ENCODE results near the gene HCN2.

HCN2 gene

DNA sequence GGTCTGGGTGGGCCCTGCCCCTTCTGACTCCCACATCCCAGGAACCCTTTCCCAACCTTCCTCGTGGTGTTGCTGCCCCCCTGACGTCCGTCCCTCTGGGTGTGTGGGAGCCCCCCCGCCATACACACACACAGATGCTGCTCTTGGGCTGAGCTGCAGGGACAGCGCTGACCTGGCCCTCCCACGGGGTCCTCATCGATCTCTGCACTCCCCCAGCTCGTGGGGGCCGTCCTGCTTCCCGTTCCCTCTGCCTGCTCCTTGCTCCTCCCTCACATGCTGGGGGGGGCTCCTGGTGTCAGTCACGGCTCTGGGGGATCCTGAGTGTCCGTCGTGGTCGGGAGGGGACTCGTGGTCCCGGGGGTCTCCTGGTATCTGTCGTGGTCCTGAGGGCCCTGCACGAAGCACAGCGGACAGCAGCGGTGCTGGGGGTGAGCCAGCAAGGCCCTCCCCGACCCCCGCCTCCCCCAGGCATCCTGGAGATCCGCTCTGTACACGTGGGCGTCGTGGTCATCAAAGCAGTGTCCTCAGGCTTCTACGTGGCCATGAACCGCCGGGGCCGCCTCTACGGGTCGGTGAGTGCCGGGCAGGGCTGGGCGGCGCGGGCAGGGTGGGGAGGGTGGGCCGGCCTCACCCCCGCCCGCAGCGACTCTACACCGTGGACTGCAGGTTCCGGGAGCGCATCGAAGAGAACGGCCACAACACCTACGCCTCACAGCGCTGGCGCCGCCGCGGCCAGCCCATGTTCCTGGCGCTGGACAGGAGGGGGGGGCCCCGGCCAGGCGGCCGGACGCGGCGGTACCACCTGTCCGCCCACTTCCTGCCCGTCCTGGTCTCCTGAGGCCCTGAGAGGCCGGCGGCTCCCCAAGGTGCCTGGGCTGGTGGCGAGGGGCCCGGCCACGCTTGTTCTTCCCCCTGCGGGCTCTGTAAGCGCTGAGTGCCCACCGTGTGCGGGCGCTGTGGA lies 53.4 kb downstream of the HCN2 start:
- no peak for DNase-seq

DNA sequence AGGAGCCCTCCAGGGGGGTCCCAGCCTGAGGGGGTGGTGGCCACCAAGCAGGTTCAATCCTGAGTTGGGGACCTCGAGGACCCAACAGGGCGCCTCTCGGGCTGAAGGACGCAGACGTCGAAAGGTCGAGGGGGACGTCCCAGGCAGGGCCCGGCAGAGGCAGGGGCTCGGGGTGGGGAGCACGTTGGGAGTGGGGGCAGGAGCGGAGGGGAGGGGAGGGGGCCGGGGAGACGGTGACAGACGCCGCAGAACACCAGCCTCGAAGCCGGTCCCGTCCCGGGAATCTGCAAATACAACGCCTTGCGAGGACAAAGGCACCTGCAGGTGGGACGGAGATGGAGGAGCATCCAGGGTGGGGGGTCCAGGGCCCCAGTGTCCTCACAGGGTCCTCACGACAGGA lies 54.1 kb downstream of the HCN2 start:
- DNase-seq, result no peak

- no peak for DNase-seq
Measured at GRCh38 chr19:644363-644762, 54.7 kb downstream of the HCN2 start.

DNA sequence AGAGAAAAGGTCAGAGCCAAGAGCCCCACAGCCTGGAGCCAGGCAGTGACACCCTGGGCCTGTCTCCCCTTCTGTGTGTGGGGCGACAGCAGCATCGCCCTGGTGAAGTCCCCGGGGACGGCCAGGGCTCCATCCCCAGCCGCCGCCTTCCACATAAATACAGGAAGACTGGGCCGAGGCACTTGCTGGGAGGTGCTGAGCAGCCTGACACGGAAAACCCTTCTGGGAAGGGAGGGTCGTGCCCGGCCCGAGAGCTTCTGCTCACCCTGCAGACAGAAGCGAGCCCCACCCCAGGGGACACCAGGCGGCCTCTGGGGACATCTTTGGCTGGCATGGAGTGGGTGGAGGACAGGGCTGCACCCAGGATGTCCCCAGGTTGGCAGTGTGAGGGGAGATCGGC lies 55.1 kb downstream of the HCN2 start:
- DNase-seq, result no peak

DNA sequence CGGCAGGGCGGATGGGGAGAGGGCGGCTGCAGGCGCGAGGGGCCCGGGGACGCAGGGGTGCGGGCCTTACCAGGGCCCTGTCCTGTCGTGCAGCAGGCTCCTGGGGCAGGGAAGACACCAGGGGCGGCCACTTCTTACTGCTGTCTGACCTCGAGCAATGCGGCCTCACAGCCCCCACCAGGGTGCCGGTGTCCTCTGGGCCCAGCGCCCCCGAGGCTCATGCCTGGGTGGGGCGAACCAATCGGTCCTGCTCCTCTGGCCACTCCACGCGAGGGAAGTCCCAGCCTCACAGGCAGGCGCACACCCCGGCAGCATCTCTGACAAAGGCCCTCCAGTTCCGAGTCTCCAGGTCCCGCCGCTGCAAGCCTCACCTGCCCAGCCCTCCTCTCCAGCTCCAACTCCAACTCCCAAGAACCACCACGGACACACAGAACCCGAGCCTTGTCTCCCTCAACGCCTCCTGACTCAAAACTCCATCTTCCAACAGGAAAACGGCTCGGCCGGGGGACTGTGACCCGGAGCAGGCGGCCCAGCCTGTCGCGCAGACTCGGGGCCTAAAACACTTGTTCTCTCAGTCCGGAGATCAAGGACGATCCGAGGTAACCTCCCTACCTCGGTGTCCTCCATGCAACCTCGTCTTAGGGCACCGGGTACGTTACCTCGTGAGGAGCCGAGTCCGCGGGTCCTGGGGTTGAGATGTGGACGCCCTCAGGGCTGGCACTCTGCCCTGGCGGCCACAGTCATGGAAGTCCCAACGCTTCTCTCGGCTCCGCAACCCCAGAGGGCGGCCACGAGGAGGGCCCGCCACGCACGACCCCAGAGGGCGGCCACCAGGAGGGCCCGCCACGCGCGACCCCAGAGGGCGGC lies 56.5 kb downstream of the HCN2 start:
- no peak for DNase-seq

DNA sequence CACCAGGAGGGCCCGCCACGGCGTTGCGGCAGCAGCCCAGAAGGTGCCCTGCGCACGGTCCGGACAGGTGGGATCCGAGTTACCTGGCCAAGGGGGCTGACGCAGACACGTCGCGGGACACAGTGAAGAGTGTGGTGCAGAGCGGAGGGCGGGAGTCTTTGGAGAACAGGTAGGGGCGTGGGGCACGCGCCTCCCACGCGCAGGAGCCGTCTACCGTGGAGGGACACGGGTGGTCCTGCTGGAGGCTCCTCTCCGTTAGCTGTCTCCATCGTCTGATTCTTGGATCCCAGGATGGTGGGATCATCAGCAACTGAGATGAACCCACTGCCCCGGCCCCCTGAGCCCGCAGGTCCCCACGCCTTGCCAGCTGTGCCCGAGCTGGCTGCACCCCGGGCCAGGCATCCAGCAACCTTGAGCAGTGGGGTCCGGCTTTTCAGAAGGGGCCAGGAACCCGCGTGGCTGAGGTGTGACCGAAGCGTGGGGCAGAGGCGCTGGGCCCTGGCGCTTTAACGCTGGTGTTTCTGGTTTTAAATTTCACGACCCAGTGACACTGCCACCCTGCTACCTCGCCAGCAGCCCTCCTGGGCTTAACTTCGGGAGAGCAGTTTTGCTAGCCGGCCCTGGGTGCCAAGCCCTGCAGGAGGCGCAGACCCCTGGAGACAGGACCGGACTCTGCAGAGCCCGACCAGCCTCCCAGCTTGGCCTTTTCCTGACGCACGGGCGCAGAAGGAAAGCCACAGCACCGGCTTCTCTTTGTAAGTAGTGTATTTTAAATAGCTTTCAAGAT lies 57.3 kb downstream of the HCN2 start:
- no peak for DNase-seq

GRCh38 chr19:647566-648284 lies 58.0 kb downstream of the HCN2 start:
- no peak for DNase-seq

DNA sequence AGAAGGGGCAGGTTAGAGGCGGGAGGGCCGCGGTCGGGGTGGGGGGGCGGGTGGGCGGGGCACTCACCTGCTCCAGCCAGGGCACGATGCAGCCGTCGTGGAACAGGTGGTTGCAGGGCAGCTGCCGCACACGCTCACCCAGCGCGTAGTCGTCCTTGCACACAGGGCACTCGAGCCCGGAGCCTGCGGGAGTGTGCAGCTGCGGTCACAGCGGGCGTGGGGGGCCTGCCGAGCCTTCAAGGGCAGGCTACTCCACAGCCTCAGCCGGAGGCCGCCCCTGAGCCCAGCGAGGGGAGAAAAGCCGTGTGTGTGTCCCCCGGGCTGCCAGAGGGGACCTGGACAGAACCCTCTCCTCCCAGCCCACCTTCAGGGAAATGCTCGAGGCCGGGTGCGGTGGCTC lies 58.6 kb downstream of the HCN2 start:
- DNase-seq, result no peak

GRCh38 chr19:648904-649801 lies 59.5 kb downstream of the HCN2 start:
- DNase-seq, result no peak

GRCh38 chr19:650121-650520 lies 60.4 kb downstream of the HCN2 start:
- DNase-seq, result no peak

DNA sequence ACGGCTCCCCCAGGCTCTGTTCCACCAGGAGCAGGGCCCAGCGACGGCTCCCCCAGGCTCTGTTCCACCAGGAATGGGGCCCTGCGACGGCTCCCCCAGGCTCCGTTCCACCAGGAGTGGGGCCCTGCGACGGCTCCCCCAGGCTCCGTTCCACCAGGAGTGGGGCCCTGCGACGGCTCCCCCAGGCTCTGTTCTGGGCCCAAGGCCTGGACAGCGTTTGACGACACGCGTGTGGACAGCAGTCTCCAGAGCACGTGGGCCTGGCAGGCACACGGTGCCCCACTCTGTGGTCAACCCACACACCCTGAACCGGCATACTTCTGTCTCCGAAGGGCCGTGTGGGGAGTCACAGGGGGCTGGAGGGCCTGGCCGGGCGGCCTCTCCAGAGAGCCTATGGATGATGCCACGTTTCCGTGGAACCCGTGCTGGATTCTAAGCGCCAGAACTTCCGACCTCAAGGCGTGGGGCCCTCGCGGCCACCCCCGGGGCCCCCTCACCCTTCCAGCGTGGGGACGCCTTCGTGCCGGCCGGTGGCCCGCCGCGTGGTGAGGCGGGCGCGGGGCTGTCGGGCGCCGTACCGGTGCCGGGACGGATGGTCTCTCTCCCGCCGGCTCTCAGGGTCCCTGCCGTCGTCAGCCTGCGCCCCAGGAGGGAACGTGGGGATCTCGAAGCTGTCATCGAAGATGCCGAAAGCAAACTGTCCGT lies 61.6 kb downstream of the HCN2 start:
- DNase-seq, result no peak

- DNase-seq, result no peak
Measured at GRCh38 chr19:651991-652390, 62.3 kb downstream of the HCN2 start.

- no peak for DNase-seq
Measured at GRCh38 chr19:652467-653389, 63.0 kb downstream of the HCN2 start.

DNA sequence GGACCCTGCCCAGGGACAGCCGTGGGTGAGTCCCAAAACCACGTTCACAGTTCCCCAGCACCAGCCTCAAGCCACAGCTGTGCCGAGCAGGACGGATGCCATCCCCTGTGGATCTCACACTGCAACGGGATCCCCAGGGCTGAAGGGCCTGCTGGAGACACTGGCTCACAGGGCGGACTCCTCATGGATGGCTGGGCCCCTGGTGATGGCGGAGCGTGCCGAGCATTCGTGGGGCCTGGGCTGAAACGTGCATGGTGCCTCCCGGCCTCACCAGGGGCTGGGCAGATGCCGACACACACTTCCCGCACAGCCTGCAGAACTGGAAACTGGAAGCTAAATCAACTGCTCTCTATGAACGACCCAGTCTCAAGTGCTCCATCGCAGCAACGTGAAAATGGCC lies 63.7 kb downstream of the HCN2 start:
- no peak for DNase-seq

DNA sequence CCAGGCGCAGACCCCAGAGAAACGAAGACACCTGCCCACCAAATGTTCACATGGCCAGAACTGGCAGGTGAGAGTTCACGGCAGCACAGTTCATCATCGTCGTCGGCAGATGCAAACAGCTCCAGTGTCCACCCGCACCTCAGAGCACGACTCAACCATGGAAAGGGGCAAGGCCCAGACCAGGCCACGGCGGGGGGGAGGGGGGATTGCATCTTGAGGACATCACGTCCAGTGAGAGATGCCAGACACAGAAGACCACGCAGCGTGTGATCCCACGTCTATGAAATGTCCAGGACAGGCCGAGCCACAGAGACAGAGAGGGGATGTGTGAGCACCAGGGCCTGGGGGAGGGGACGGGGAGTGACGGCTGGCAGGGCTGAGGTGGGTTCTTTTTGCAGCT lies 66.0 kb downstream of the HCN2 start:
- DNase-seq, result no peak

DNA sequence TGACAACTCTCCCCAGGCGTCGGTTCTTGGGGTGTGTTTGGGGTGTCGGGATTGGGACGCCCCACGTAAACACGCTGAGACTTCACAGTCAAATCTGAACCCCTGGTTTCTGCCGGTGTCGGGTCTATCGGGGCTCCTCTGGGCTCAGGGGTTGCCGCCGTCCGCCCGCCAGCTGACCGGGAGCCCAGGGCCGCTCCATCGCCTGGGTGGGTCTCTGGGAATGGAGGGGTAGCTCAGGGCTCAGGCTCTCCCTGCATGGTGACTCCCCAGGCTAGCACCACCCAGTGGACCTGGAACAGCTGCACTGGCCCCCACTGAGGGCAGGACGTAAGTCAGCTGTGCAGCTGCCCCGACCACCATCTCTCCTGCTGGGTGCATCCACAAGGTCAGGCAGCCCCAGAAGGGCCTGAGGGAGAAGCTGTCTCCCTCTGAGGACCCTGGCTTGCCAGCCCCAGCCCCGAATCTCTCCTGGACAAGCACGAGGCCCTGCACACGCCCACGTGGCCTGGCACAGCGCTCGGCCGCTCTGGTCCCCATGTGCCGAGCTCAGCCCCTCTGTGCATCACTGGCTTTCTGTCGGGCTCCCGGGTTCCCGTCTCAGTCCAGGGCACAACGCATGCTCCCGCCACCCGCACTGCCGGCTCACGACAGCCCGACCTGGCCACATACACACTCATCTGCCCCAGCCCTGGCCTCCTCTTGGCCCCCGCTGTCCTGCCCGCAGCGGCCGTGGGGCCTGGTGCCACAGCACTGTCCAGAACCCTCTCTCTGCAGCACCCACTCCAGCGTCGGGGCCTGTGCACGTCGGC lies 67.3 kb downstream of the HCN2 start:
- no peak for DNase-seq

DNA sequence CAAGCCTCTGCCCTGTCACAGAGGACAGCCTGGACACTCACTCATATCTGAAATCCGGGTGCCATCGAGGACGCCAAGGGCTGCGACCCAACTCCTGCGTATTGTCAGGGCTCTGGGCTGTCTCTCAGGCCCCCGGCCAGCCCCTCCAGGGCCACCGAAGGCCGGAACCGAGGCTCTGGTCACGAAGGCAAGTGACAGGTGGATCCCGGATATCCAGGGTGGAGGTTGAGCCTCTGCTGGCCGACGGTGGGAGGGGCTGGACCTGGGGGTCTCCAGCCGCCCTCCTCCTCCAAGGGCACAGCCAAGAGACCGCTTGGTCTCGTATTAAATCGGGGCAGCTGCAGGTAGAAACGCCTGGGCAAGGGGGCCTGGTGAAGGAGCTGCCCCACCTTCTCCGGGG lies 67.9 kb downstream of the HCN2 start:
- DNase-seq, result no peak

DNA sequence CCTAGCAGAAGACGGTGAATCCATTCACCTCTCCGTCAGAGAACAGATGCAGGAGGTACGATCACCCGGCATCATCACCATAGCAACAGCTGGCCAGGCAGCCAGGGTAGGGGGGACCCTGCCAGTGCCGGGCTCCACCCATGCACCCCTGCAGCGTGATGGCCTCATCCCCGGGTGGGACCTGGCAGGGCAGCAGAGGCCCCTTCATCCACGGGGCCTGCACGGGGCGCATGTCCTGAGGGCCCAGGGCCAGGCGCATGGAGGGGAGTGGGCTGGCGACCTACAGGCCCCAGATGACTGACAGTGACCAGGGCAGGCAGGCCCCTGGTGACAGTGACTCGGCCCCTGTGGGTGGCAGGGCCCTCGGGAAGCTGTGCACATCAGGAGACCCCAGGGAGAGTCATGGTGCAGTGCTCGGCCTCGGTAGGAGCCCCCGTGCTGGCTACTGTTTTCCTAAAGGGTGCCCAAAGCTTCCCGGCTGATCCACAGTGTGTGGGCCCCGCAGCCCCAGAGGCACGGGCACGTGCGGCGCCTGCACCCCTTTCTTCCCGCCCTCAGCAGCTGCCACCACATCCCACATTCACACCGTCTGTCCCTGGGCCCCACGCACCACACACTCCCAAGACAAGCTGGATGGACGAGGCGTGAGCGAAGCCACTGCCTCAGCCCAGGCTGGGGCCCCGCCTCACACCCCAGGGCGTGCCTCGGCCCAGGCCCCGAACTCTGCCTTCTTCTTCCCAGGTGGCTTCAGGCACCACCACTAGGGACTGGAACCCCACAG lies 68.6 kb downstream of the HCN2 start:
- DNase-seq, result no peak

Measured in stimulated activated CD4-positive, alpha-beta T cell treated with anti-CD3 and anti-CD28 coated beads, Interleukin-12 subunit alpha, Interleukin-12 subunit beta, amount 100 ng/mL, for 4 hours (primary cell).